Measurements from ENCODE around the gene RABGAP1L. TPM values are rescaled to one million over a fixed set of nuclear protein-coding genes. Genes with fewer than 3 reads are reported as not detected.

RABGAP1L gene
- total RNA-seq, 4 donors from 2014 or later, result 42.4 to 74.5 (median 49.1) TPM

GRCh38 chr1:174413632-174414031, 254.3 kb downstream of the RABGAP1L start:
- no peak overlapping the region for H3K27ac ChIP-seq
- DNase-seq (ENCODE audit: low spot score in 2 of 2), result no peak
- TF ChIP-seq POLR2A (IDR thresholded peaks at IDR 0.05) (no peak), EP300 (IDR thresholded peaks at IDR 0.05) (no peak), CTCF (IDR thresholded peaks at IDR 0.05) (no peak)
- H3K4me3 ChIP-seq, result no peak overlapping the region
- H3K9me3 ChIP-seq, result peaks cover 0 to 5% (median 0%) of the 10 kb centered on the region in 4 donors
- H3K27me3 ChIP-seq, result no peaks in the 10 kb centered on the region
- 61 to 64% methylated on average over 4 of the region's 4 CpGs for WGBS, 2 donors
- peaks cover 0 to 4% (median 0%) of the 10 kb centered on the region in 4 donors for H3K4me1 ChIP-seq
- no peaks in the 10 kb centered on the region for H3K36me3 ChIP-seq

- TF ChIP-seq EP300 (IDR thresholded peaks at IDR 0.05), result no peak
- Histone ChIP-seq H3K9me3 (peaks cover 0 to 5% (median 0%) of the 10 kb centered on the region in 4 donors), H3K27me3 (no peaks in the 10 kb centered on the region), H3K4me1 (peaks cover 0 to 5% (median 0%) of the 10 kb centered on the region in 4 donors), H3K4me3 (no peak overlapping the region), H3K27ac (no peak overlapping the region), H3K36me3 (no peaks in the 10 kb centered on the region)
- no peak for DNase-seq (ENCODE audit: low spot score in 2 of 2)
- WGBS, 2 donors, result 21 to 28% methylated on average over 1 of the region's 1 CpG
Observed at GRCh38 chr1:174414203-174414602, 254.9 kb downstream of the RABGAP1L start.

GRCh38 chr1:174415506-174415905, 256.2 kb downstream of the RABGAP1L start:
- 95 to 97% methylated on average over 2 of the region's 2 CpGs for WGBS, 2 donors

GRCh38 chr1:174417921-174418320, 258.6 kb downstream of the RABGAP1L start:
- H3K4me3 ChIP-seq, result no peak overlapping the region
- no peak for TF ChIP-seq CTCF (IDR thresholded peaks at IDR 0.05)
- TF ChIP-seq POLR2A (IDR thresholded peaks at IDR 0.05), result no peak
- TF ChIP-seq EP300 (IDR thresholded peaks at IDR 0.05), result no peak
- H3K4me1 ChIP-seq, result peaks cover 0 to 7% (median 0%) of the 10 kb centered on the region in 4 donors
- H3K9me3 ChIP-seq, result no peaks in the 10 kb centered on the region
- WGBS, 2 donors, result 82 to 99% methylated on average over 2 of the region's 2 CpGs
- no peak overlapping the region for H3K27ac ChIP-seq
- no peaks in the 10 kb centered on the region for H3K36me3 ChIP-seq
- H3K27me3 ChIP-seq, result no peaks in the 10 kb centered on the region
- no peak for DNase-seq (ENCODE audit: low spot score in 2 of 2)

More at GRCh38 chr1:174415506-174415905, 256.2 kb downstream of the RABGAP1L start:
- peaks cover 0 to 7% (median 0%) of the 10 kb centered on the region in 4 donors for H3K4me1 ChIP-seq
- H3K27me3 ChIP-seq, result no peaks in the 10 kb centered on the region
- no peak for TF ChIP-seq EP300 (IDR thresholded peaks at IDR 0.05)
- no peak for TF ChIP-seq CTCF (IDR thresholded peaks at IDR 0.05)
- TF ChIP-seq POLR2A (IDR thresholded peaks at IDR 0.05), result no peak
- H3K27ac ChIP-seq, result no peak overlapping the region
- H3K36me3 ChIP-seq, result no peaks in the 10 kb centered on the region
- no peak overlapping the region for H3K4me3 ChIP-seq
- no peak for DNase-seq (ENCODE audit: low spot score in 2 of 2)
- peaks cover 0 to 5% (median 0%) of the 10 kb centered on the region in 4 donors for H3K9me3 ChIP-seq

GRCh38 chr1:174425121-174425520, 265.8 kb downstream of the RABGAP1L start:
- DNase-seq (ENCODE audit: low spot score in 2 of 2), result no peak
- Histone ChIP-seq H3K27ac (no peak overlapping the region), H3K4me3 (no peak overlapping the region), H3K27me3 (no peaks in the 10 kb centered on the region), H3K36me3 (no peaks in the 10 kb centered on the region), H3K4me1 (no peaks in the 10 kb centered on the region), H3K9me3 (no peaks in the 10 kb centered on the region)
- no peak for TF ChIP-seq EP300 (IDR thresholded peaks at IDR 0.05)
- TF ChIP-seq CTCF (IDR thresholded peaks at IDR 0.05), result no peak

- H3K4me1 ChIP-seq, result no peaks in the 10 kb centered on the region
- TF ChIP-seq POLR2A (IDR thresholded peaks at IDR 0.05) (no peak), CTCF (IDR thresholded peaks at IDR 0.05) (no peak), EP300 (IDR thresholded peaks at IDR 0.05) (no peak)
- WGBS, 2 donors, result 92 to 93% methylated on average over 3 of the region's 3 CpGs
- H3K4me3 ChIP-seq, result no peak overlapping the region
- no peak overlapping the region for H3K27ac ChIP-seq
- H3K27me3 ChIP-seq, result no peaks in the 10 kb centered on the region
- H3K9me3 ChIP-seq, result no peaks in the 10 kb centered on the region
- H3K36me3 ChIP-seq, result no peaks in the 10 kb centered on the region
- DNase-seq (ENCODE audit: low spot score in 2 of 2), result no peak
Observed at GRCh38 chr1:174426153-174426552, 266.8 kb downstream of the RABGAP1L start.
